GM21526 (cell line): ENCODE data around the gene FAM237A.

ENCODE experiments used
- ATAC-seq: cut with Tn5 transposase; IDR thresholded peaks from one replicate; pipeline ENCODE4 v1.9.1; 2021; ENCODE audit warnings: moderate library complexity; ENCODE audit not compliant: unreplicated experiment, low FRiP score

Gene FAM237A

GRCh38 chr2:206688453-206688852 is 46.2 kb downstream of the FAM237A start:
- no peak for ATAC-seq

DNA sequence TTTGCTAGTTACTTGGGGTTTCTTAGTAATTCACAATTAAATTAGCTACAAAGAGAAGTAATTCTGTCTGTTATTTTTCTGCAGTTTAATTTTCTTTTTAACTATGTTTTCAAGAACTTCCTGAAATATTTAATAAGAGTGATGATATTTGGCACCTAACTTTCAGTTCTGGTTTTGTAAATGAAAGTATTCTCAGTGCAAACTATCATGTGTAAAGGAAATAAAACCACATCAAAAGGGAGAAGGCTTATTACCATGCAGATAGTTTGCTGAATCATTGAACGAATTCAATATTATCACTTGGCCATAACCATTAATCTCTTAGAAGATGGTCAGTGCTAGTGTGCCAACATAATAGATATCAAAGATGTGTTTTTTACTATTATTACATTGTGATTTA is 46.7 kb downstream of the FAM237A start:
- ATAC-seq = no peak

DNA sequence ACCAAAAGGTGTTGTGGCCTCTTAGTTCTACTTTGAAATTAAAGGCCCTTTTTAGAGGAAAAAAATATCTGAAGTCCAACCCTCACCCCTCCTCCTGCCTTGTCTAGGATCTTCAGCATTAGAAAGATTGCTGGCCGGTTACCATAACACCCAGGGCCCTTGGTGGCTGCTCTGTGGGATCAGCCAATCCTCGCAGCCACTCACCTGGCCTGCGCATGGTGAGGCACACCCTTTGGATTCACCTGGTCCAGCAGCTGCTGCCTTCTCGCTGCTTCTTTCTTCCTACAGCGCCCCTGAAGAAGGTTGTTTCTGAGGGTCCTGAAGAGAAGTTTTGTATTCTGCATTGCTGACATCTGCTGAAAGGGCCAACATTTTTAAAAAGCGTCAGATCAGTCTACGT is 50.7 kb downstream of the FAM237A start:
- ATAC-seq = no peak

- ATAC-seq = peak; percentile 69
These were observed 51.3 kb downstream of the FAM237A start for GRCh38 chr2:206693399-206694137.

- ATAC-seq = no peak
These were observed 54.6 kb downstream of the FAM237A start for GRCh38 chr2:206696910-206697309.

- no peak for ATAC-seq
These were observed 56.5 kb downstream of the FAM237A start for GRCh38 chr2:206698811-206699210.
